Hepatocyte (in vitro differentiated cells): ENCODE measurements around the gene JMJD1C. TPM values are rescaled to one million over a fixed set of nuclear protein-coding genes. Genes with fewer than 3 reads are reported as not detected.

ENCODE experiments used
- DNase-seq: peaks from one replicate; pipeline ENCODE4 v3.0.0-alpha.2; 2016; ENCODE audit warnings: low spot score
- H2AFZ ChIP-seq: fragments of 200-600 bp; sonication (generic); 2 replicates; pipeline ENCODE4 v1.6.0; 2016; ENCODE audit warnings: antibody characterized with exemption, mild to moderate bottlenecking
- H3K27ac ChIP-seq: fragments of 200-600 bp; sonication (generic); 2 replicates; pipeline ENCODE4 v1.5.1; 2016; ENCODE audit warnings: mild to moderate bottlenecking
- H3K27me3 ChIP-seq: fragments of 200-600 bp; sonication (generic); 2 replicates; pipeline ENCODE4 v1.6.1; 2016
- H3K36me3 ChIP-seq: fragments of 200-600 bp; sonication (generic); replicated peaks from 2 replicates; pipeline ENCODE4 v1.5.1; 2016; ENCODE audit warnings: low read depth; ENCODE audit not compliant: insufficient read depth
- H3K4me1 ChIP-seq: fragments of 200-600 bp; sonication (generic); 2 replicates; pipeline ENCODE4 v1.5.1; 2016; ENCODE audit warnings: mild to moderate bottlenecking, moderate library complexity; ENCODE audit not compliant: insufficient read depth
- H3K4me2 ChIP-seq: fragments of 200-600 bp; sonication (generic); 2 replicates; pipeline ENCODE4 v1.6.0; 2016
- H3K4me3 ChIP-seq: fragments of 200-600 bp; sonication (generic); 2 replicates; pipeline ENCODE4 v1.5.1; 2016; ENCODE audit warnings: mild to moderate bottlenecking
- H3K79me2 ChIP-seq: fragments of 200-600 bp; sonication (generic); 2 replicates; pipeline ENCODE4 v1.6.0; 2017; ENCODE audit warnings: mild to moderate bottlenecking
- H3K9me2 ChIP-seq: fragments of 200-600 bp; sonication (generic); replicated peaks from 2 replicates; pipeline ENCODE4 v1.6.0; 2017; ENCODE audit warnings: mild to moderate bottlenecking; ENCODE audit not compliant: insufficient read depth
- H3K9me3 ChIP-seq: fragments of 200-600 bp; sonication (generic); 2 replicates; pipeline ENCODE4 v1.5.1; 2016; ENCODE audit warnings: low read depth, mild to moderate bottlenecking
- H4K20me1 ChIP-seq: fragments of 200-600 bp; sonication (generic); 2 replicates; pipeline ENCODE4 v1.6.0; 2016; ENCODE audit warnings: mild to moderate bottlenecking; ENCODE audit not compliant: insufficient read depth, poor library complexity, severe bottlenecking
- EZH2 ChIP-seq: fragments of 200-600 bp; sonication (generic); IDR thresholded peaks from 2 replicates; pipeline ENCODE4 v1.6.1; 2016; ENCODE audit warnings: antibody characterized with exemption, mild to moderate bottlenecking, borderline replicate concordance
- EZH2phosphoT487 ChIP-seq: fragments of 200-600 bp; sonication (generic); IDR thresholded peaks from one replicate; pipeline ENCODE4 v1.6.1; 2018; ENCODE audit warnings: antibody characterized with exemption, mild to moderate bottlenecking, low read depth, moderate library complexity; ENCODE audit not compliant: unreplicated experiment, severe bottlenecking
- WGBS: methylation state at CpG from one replicate; pipeline ENCODE4 v1.1.6; 2016; ENCODE audit warnings: low lambda C conversion rate; ENCODE audit errors: missing lambda C conversion rate; 5-methylcytosine and 5-hydroxymethylcytosine counted together
- polyA plus RNA-seq: library from polyadenylated mRNA; unstranded; fragments of >200 nt; fragmentation: Nextera tagmentation; extraction: Ambion mirVana; gene quantifications from 2 replicates; pipeline ENCODE4 v1.2.1, GENCODE V29; 2016
- total RNA-seq: library from RNA; depleted of rRNA; stranded (reverse); fragments of >200 nt; gene quantifications from 2 replicates; pipeline ENCODE4 v1.2.3, GENCODE V29; 2014
- TF ChIP-seq, protein P1 (sequence below): fragments of 200-600 bp; sonication (generic); IDR thresholded peaks from 2 replicates; pipeline ENCODE4 v1.5.1; 2016; ENCODE audit warnings: antibody characterized with exemption, mild to moderate bottlenecking; ENCODE audit not compliant: poor library complexity

The JMJD1C gene
- total and polyA plus RNA-seq, 2 experiments from 2014 or later, result 43.2 to 177 TPM

DNA sequence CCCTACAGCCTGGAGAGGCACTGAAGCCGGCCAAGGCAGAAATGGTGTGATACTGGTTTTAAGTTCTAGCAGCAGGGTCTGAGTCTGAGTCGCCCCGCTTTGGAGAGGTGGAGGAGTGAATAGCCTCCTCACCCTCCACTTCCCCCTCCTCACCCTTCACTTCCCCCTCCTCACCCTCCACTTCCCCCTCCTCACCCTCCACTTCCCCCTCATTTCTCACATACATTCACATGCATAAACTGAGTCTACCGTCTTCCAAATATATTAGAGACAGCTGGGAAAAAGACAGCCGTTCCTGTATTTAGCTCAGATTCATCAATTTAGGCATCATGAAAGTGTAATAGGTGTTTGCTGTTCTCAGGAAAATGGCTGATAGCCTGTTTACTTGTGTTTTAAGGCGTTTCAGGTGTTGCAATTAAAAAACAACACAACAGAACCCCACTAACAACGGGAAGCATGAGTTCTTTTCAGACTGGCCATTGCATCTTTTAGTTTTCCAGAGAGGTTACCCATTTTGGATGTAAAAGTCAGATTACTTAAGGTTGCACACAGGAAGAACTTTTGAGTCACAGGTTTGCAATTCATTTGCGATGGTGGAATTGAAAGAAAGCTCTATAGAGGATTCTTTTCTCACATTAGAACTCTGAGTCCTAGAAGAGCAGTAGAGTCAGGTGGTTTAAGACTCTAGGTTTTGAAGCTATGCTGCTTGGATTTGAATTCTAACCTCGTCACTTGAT is 331.8 kb downstream of the JMJD1C start:
- peak overlapping the region; percentile 52 for H3K4me3 ChIP-seq
- no peaks in the 10 kb centered on the region for H3K9me3 ChIP-seq
- TF ChIP-seq EZH2phosphoT487, result no peak
- no peak for TF ChIP-seq EZH2
- TF ChIP-seq, protein P1, sequence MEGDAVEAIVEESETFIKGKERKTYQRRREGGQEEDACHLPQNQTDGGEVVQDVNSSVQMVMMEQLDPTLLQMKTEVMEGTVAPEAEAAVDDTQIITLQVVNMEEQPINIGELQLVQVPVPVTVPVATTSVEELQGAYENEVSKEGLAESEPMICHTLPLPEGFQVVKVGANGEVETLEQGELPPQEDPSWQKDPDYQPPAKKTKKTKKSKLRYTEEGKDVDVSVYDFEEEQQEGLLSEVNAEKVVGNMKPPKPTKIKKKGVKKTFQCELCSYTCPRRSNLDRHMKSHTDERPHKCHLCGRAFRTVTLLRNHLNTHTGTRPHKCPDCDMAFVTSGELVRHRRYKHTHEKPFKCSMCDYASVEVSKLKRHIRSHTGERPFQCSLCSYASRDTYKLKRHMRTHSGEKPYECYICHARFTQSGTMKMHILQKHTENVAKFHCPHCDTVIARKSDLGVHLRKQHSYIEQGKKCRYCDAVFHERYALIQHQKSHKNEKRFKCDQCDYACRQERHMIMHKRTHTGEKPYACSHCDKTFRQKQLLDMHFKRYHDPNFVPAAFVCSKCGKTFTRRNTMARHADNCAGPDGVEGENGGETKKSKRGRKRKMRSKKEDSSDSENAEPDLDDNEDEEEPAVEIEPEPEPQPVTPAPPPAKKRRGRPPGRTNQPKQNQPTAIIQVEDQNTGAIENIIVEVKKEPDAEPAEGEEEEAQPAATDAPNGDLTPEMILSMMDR, result no peak
- WGBS, result 16% methylated on average over 7 of the region's 9 CpGs
- peak overlapping the region; percentile 84 for H3K4me2 ChIP-seq
- peak overlapping the region; percentile 97 for H3K27ac ChIP-seq
- peaks cover 55% of the 10 kb centered on the region for H3K79me2 ChIP-seq
- no peaks in the 10 kb centered on the region for H3K36me3 ChIP-seq
- no peaks in the 10 kb centered on the region for H3K27me3 ChIP-seq
- DNase-seq, result no peak
- no peaks in the 10 kb centered on the region for H3K9me2 ChIP-seq
- H2AFZ ChIP-seq, result peak overlapping the region; percentile 51
- peaks cover 10% of the 10 kb centered on the region for H4K20me1 ChIP-seq
- peaks cover 12% of the 10 kb centered on the region for H3K4me1 ChIP-seq

DNA sequence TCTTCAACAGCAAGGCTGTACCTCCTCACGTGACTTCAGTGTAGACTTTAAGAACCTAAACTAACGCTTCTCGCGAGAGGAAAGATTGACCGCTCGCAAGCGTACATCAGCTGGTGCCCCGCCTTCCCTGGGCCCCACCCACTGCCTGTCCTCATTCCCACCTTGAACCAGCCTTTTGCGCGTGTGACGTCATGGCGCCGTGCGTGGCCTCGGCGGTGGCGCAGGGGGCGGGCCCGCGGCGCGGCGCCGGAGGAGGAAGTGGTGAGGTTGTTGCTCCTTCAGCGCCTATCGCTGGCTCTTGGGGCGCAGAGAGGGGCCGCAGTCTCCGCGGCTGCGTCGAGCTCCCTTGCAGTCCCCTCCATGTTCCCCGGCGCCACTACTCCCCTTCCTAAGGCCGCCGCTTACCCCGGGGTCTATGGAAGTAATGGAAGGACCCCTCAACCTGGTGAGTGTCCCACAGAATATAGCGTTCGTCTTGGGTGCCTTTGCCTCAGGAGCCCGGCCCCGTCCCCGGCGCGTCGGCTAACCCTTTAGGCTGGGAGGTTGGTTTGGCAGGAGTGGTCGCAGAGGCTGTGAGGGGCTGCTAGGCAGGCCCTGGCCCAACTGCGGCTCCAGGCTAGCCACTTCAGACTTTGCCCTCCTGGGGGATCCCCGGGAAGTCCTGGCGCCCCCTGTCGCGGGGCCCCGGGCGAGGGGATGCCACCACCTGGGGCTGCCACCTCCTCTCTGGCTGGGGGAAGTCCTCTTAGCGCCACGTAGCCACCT is 332.5 kb downstream of the JMJD1C start, which contains the start of gene NRBF2:
NRBF2 (plus strand) TSS at position 273 of the 765 bp plus-strand sequence; CDS start at position 416, 143 bp downstream.
- no peaks in the 10 kb centered on the region for H3K9me3 ChIP-seq
- H3K27ac ChIP-seq, result peak within 1 kb of the TSS; percentile 97
- peak within 1 kb of the TSS; percentile 84 for H3K4me2 ChIP-seq
- H3K4me1 ChIP-seq, result peaks cover 12% of the 10 kb centered on the region
- H4K20me1 ChIP-seq, result peaks cover 6% of the 10 kb centered on the region
- DNase-seq, result peak; percentile 99
- H2AFZ ChIP-seq, result peak within 1 kb of the TSS; percentile 77
- peaks cover 47% of the 10 kb centered on the region for H3K79me2 ChIP-seq
- WGBS, result 1% methylated on average over 43 of the region's 55 CpGs
- H3K27me3 ChIP-seq, result no peaks in the 10 kb centered on the region
- no peaks in the 10 kb centered on the region for H3K9me2 ChIP-seq
- TF ChIP-seq EZH2 (no peak), EZH2phosphoT487 (no peak)
- TF ChIP-seq, protein P1, result peak; percentile 24
- H3K36me3 ChIP-seq, result no peaks in the 10 kb centered on the region
- peak within 1 kb of the TSS; percentile 52 for H3K4me3 ChIP-seq

DNA sequence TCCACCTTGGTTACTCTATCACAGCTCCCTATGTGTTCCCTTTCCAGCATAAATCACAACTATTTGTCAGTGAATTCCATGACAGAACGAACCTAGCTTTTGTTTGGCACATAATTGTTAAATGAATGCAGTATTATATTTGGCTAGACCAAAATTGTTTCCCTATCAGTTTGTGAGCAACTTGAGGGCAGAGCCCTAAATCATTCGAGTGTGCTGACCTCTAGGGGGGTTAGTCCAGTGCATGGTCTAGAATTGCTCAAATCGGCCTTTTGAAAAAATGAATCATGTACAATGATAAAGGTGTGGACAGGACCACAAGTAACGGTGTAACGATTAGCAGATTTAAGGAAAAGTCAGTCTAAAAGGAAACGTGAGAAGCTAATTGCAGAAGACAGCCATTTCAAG is 333.1 kb downstream of the JMJD1C start:
- Histone ChIP-seq H2AFZ (peak overlapping the region; percentile 77), H3K79me2 (peaks cover 41% of the 10 kb centered on the region), H3K4me3 (peak overlapping the region; percentile 3), H3K4me2 (peak overlapping the region; percentile 69), H3K36me3 (no peaks in the 10 kb centered on the region), H3K9me2 (no peaks in the 10 kb centered on the region), H3K9me3 (no peaks in the 10 kb centered on the region), H4K20me1 (peaks cover 6% of the 10 kb centered on the region), H3K4me1 (peaks cover 12% of the 10 kb centered on the region), H3K27ac (peak overlapping the region; percentile 72), H3K27me3 (no peaks in the 10 kb centered on the region)
- WGBS, result 79% methylated on average over 6 of the region's 6 CpGs
- no peak for DNase-seq
- TF ChIP-seq, protein P1, result no peak
- no peak for TF ChIP-seq EZH2phosphoT487
- TF ChIP-seq EZH2, result no peak
